GM19397 (cell line): ENCODE results near the gene PTPRN2.

Source experiments
- ATAC-seq: cut with Tn5 transposase; IDR thresholded peaks from one replicate; pipeline ENCODE4 v1.9.1; 2021; ENCODE audit warnings: mild to moderate bottlenecking, moderate library complexity; ENCODE audit not compliant: unreplicated experiment

The PTPRN2 gene

DNA sequence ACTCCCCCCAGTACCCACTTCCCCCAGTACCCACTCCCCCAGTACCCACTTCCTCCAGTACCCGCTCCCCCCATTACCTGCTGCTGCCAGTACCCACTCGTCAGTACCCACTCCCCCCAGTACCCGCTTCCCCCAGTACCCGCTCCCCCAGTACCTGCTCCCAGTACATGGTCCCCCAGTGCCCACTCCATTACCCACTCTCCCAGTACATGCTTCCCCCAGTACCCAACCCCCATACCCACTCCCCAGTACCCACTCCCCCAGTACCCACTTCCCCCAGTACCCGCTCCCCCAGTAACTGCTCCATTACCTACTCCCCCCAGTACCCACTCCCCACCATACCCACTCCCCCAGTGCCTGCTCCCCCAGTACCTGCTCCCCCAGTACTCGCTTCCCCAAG is 700.2 kb downstream of the PTPRN2 start:
- no peak for ATAC-seq

DNA sequence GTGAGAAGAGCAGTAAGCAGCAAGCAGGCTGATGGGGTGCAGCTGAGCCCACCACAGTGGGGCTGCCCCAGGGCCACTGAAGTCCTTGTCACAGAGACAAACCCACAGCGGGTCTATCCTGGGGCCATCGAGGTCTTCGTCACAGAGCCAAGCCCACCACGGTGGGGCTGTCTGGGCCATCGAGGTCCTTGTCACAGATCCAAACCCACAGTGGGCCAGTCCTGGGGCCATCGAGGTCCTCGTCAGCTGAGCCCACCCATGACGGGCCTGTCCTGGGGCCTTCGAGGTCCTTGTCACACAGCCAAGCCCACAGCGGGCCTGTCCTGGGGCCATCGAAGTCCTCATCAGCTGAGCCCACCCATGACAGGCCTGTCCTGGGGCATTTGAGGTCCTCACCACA is 700.9 kb downstream of the PTPRN2 start:
- ATAC-seq = no peak

DNA sequence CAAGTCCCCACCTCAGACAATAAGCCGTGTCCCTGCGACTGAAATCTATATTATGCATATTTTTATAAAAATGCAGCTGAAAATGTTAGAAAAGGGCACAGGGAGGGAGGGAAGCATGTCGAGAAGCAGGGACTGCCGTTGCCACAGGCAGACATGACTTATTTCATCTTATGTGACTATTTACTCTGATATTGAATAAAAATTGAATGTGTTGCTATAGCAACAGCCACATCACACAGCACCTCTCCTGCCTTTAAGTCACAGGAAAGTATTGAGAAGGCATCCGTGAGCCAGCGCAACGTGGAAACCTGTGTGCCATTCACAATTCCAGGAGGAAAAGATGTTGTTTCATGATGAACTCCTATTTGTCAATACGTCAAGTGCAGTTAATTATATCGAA is 701.4 kb downstream of the PTPRN2 start:
- no peak for ATAC-seq

DNA sequence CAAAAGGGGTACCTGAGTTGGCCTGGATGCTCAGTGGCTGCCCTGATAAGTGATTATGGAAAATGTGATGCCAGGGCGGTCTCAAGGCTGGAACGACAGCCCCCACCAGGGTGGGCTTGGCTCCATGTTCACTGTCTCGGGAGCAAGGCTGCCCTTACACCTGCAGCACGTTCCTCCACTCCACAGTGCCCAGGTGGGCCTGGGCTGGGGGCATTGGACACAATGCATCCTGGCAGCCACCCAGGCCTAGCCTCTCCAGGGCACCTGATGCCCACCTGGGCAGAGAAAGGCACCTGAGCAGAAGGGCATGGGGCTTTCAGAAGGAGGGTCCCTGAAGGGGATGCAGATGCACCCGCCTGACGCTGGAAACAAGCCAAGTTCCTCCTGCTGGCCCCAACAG is 702.5 kb downstream of the PTPRN2 start:
- no peak for ATAC-seq

DNA sequence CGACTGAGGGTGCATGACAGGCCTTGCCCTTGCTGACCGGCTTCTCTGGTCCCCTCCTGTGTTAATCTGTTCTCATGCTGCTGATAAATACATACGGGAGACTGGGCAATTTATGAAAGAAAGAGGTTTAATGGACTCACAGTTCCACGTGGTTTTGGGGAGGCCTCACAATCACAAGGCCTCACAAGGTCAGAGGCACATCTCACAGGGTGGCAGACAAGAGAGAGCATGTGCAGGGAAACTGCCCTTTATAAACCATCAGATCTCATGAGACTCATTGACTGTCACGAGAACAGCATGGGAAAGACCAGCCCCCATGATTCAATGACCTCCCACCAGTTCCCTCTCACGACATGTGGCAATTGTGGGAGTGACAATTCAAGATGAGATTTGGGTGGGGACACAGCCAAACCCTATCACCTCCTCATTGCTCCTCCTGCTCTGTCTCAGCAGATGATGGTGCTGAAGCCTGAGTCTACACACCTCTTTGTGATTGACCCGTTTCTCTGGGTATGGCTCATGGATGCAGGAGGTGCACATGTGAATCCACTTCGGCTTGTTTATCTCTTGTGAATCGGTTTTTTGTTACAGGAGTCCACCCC is 703.1 kb downstream of the PTPRN2 start:
- no peak for ATAC-seq

DNA sequence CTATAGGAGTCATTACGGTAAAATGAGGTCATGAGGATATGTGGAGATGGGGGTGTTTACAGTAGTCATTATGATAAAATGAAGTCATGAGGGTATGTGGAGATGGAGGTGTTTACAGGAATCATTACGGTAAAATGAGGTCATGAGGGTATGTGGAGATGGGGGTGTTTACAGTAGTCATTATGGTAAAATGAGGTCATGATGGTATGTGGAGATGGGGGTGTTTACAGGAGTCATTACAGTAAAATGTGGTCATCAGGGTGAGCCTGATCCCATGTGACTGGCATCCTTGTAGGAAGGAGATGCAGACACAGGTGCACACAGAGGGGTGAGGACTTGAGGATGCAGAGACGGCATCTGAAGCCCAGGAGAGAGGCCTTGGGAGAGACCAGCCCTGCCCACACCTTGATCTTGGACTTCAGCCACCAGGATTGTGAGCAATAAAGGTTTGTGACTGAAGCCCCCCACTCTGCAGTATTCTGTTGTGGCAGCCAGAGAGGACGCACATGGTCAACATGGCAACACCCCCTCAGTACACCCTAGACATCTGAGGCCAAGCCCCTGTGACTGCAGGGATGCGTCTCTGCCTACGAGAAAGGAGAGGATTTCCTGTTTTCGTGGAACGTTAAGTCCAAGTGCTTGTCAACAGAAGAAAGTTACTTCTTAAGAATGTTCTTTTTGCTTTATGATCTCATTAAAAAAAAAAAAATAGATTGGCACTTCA is 706.4 kb downstream of the PTPRN2 start:
- ATAC-seq = no peak

DNA sequence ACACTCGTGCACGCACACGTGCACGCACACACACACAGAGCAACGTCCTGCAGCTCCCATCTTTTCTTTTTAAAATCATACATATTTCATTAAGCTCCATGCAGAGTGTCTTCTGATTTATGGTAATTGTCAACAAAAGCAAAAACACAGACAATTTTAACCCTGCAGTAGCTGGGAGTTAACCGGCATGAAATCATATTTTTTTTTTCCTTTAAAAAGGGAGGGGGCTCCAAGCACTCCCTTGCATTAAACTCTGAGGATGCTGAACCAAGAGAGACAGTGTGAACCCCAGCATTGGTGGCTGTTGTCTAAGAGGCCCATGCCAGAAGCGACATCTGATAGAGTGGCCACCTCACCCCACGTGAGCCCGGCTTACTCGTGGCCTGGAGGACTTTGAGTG is 708.2 kb downstream of the PTPRN2 start:
- no peak for ATAC-seq

DNA sequence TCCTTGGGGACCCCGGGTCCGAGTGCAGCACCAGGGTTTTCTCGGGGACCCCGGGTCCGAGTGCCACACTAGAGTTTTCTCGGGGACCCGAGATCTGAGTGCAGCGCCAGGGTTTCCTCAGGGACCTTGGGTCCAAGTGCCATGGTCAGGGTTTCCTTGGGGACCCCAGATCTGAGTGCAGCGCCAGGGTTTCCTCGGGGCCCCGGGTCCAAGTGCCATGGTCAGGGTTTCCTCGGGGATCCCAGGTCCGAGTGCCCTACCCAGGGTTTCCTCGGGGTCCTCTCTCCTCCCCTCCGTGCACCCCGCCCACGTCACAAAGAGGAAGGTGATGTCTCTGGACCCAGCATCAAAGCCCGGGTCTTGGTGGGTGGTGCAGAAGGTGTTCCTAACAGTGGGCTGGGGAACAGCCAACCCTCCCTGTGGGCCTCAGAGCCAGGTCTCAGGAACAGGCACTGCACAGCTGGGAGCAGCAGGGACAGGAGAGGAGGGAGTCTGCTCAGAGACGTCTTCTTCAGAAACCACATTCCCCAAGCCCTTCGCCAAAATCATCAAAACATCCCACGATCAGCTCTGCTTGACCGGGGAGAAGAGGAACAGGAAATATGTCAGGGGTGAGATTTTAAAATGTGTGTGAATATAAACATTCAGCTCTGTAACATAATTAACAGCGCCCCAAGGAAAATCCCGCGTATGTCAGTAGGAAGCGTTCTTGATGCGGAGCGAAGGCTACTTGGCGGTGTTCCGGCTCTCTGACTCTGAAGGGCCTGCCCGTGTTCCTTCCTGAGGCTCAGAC is 710.1 kb downstream of the PTPRN2 start:
- ATAC-seq = no peak

DNA sequence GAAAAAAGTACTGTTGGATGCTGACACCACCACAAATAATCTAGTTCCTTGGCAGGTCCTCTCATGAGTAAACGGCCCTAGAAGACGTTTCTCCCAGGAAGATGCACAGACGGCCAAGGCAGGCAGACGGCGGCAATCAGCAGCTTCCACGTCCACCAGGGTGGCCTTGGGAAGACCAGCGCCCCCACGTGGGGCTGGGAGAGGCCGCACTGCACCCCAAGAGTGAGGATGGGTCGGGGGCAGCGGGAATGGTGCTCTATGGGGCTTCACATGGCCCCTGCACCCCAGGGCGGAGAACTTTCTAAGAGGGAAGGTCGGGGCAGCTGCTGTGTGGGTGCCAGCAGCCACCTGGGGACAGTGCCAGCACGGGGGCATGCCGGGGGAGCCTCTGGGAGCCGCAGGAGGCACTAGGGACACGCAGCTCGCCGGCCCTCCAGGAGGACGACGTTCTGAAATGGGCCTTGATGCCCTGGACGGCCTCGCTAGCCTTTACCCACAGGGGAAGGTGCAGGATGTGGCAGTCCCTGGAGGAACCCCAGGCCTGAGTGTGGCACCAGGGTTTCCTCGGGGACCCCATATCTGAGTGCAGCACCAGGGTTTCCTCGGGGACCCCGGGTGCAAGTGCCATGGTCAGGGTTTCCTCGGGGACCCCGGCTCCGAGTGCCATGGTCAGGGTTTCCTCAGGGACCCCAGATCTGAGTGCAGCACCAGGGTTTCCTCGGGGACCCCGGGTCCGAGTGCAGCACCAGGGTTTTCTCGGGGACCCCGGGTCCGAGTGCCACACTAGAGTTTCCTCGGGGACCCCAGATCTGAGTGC is 710.9 kb downstream of the PTPRN2 start:
- no peak for ATAC-seq

DNA sequence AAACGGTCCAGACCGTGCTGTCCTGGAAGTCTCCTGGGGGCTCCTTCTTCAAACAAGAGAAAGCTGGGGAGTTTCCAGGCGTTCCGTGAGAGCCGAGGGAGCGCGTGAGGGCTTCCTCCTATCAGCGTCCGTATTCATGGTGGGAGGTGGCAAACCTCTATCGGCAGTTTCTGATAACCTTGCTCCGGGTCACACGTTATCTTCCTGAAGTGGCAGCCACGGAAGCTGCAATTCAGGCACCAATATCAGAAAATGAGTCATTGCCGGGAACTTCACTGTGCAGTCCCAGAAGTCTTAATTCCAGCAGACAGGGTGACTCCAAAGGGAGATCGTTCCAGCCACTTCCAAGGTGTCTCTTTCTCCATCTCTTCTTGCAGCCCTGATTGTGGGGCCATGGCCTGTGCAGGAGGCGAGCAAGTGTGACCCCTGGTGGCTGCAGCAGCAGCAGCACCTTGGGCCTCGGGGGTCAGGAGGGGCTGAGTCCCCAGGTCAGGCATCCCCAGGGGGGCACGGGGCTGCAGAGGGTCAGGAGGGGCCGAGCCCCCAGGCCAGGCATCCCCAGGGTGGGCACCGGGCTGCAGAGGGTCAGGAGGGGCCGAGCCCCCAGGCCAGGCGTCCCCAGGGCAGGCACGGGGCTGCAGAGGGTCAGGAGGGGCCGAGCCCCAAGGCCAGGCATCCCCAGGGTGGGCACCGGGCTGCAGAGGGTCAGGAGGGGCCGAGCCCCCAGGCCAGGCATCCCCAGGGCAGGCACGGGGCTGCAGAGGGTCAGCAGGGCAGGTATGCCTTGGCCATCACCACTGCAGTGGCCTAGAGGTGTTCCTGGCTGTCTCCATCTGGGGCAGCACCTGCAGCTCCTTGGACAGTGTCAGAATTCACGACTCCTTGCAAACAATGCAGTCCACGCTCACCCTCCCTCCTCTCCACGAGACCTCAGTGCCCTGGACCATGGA is 712.1 kb downstream of the PTPRN2 start:
- ATAC-seq = no peak

DNA sequence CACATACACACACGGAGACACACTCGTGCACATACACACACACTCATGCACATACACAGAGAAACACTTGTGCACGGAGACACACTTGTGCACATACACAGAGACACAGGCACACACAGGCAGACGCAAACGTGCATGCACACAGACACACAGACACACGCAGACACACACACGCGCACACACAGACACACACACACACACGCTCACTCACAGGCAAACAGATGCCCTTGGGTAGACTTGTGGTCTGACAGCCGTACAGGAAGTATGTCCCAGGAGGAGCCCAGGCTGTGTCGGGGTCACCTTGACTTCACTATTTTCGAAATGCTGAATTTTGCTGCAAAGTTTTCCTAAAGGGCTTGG is 712.8 kb downstream of the PTPRN2 start:
- no peak for ATAC-seq

DNA sequence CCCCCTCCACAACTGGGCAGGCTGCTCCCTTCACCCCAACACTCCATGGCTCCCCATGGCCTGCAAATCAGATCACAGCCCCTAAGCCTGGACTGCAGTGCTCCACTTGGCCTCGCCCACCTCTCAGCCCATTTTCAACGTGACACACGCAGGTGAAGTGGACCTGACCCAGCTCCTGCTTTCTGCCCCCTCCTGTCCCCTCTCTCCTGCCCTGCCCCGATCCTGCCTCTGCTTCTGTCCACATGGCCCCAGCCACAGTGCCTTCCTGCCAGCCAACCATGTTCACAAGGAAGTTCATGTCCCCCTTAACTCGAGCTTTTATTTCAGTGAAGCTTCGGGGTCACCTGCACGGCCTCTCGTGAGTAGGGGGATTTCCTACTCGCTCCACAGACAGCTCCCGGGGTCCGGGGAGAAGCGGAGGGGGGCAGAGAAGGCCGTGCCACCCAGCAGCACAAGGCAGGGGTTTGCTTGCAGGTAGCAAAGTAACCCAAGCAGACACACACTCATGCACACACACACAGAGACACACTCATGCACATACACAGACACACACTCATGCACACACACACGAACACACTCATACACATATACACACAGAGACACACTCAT is 713.3 kb downstream of the PTPRN2 start:
- no peak for ATAC-seq

DNA sequence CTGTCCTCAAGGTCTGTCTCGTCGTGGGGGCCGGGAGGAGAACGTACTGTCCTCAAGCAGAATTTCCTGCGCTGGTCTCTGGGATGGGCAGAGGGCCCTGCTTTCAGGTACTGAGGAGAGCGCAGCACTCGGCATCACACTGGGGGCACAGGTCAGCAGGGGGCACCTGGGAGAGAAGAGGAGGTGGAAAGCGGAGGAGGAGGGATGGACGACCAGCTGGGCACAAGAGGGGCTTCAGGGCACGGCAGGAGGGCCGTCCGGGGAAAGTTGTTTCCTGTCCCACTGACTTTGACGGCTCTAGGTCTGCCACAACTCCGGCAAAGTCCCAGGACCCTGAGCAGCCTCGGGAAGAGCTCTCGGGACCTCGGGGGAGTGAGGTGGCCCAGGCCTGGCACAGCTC is 714.0 kb downstream of the PTPRN2 start:
- ATAC-seq = no peak

DNA sequence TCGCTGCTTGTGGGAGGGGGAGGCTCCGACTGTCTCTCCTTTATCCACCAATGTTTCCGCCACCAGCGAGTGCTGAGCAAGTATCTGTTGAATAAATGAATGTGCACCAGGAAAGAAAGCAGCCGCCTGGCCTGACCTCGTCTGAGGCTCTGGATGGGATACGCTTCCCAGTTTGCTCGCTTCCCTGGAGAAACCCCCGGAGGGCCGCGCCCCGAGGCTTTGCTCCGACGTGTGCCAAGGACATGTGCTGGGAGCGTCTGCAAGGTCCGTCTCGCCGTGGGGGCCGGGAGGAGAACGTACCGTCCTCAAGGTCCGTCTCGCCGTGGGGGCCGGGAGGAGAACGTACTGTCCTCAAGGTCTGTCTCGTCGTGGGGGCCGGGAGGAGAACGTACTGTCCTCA is 714.4 kb downstream of the PTPRN2 start:
- no peak for ATAC-seq

DNA sequence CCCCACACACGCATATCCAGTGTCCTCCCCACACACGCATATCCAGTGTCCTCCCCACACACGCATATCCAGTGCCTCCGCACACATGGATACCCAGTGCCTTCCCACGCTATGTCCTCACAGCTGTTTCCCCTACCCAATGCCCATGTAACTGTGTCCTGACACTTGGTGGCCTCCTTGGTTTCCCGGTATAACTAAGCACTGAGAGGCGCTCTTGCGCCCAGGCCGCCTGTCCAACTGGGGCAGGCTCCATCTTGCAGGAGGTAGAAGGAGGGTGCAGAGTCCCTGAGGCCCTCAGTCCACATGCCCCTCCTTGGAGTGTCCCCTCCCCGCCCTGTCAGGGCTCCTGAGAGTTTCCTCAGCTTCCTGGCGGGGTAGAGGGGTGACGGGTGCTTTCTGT is 715.2 kb downstream of the PTPRN2 start:
- ATAC-seq = no peak

DNA sequence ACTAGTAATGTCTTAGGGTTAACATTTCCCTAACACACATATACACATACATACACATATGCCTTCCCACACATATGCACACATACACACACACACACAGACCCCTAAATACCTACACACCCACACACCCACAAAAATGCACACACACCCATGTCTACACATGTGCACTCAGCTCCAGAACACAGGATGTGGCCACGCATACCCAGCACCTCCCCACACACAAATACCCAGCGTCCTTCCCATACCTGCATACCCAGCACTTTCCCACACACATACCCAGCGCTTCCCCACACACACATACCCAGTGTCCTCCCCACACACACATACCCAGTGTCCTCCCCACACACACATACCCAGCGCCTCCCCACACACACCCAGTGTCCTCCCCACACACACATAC is 715.9 kb downstream of the PTPRN2 start:
- no peak for ATAC-seq

DNA sequence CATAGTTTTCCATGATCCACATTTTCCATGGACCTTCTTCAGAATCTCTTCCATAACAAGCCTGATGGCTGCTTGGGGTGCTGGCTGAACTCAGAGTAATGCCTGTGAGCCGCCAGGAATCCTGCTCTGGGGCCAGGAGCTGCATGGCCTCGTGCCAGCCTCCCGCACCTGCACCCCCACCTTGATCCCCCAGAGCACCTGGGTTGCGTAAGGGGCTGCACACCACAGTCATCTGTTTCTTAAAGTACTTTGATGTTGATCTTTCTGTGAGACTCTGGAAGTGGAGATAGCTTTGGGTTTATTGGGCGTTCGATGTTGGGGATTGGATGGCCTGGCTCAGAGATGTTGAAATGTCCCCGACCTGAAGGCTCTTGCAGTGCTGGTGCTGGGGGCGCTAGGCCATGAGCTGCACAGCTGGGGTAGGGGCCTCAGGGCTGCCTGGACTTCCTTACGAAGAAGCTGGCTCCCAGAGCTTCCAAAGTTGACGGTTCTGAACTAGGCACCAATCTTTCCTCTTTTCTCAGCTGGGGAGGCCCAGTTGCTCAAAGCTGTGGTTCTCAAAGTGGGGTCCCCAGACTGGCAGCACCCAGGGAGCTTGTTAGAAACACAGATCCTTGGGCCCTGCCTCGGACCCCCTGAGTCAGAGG is 716.9 kb downstream of the PTPRN2 start:
- ATAC-seq = no peak

DNA sequence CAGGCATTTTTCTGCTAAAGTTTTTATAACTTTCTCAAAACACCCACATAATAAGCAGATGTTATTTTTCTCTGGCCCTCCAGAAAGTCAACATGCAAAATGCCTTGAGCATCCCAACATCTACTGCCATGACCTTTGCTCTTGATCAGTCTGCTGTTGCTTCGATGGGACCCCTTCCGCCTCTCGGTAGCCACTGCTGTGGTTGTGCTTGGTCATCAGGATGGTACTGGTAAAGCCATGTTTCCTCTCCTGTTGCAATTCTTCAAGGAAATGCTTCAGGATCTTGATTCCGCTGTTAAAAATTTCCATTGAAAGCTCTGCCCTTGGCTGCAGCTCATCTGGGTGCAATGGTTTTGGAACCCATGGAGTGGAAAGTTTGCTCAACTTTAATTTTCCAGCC is 717.8 kb downstream of the PTPRN2 start:
- ATAC-seq = no peak

DNA sequence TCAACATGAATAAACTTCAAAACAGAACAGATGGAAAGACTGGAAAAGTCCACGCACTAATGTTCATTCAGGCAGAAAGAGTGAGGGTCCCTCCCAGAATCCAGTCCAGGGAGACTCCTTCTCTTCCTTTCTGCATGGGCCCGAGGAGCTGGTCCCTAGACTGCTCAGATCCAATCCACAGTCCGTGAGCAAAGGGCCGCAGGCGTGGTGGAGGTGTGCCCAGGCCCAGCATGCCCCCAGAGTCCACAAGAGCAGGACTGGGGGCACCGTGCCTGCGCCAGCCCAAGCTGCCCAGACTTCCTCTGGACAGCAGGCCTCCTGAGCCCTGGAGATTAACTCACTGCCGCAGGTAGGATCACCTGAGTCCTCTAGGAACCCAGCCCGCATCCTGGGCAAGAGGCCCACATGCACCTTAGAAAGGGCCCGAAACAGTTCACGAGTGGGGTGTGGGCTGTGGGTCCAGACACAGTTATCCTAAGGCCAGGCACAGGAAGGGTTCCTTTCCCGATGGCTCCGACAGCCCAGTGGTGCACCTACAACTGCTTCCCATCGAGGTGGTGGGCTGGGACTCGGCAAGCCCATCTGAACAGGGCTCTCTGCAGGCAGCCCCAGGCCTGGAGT is 719.8 kb downstream of the PTPRN2 start:
- no peak for ATAC-seq
